Astrocyte of the cerebellum (primary cell): ENCODE results near the gene TANC1.

Experiments
- DNase-seq: peaks from one replicate; pipeline ENCODE4 v3.0.0-alpha.2; 2011; ENCODE audit warnings: low read depth
- H3K4me3 ChIP-seq: 2 replicates; pipeline ENCODE4 v1.5.1; 2011; ENCODE audit warnings: mild to moderate bottlenecking, low read depth, low read length, moderate library complexity
- in situ Hi-C: cut with HindIII; loops from 2 replicates; pipeline ENCODE4 v1.10.0; 2017; ENCODE audit warnings: low sequenced_read_pairs
- TF ChIP-seq, protein P1 (sequence below): IDR thresholded peaks from 2 replicates; pipeline ENCODE4 v1.5.1; 2012; ENCODE audit warnings: low read length, low read depth, moderate library complexity, mild to moderate bottlenecking; ENCODE audit errors: missing control alignments

The TANC1 gene

DNA sequence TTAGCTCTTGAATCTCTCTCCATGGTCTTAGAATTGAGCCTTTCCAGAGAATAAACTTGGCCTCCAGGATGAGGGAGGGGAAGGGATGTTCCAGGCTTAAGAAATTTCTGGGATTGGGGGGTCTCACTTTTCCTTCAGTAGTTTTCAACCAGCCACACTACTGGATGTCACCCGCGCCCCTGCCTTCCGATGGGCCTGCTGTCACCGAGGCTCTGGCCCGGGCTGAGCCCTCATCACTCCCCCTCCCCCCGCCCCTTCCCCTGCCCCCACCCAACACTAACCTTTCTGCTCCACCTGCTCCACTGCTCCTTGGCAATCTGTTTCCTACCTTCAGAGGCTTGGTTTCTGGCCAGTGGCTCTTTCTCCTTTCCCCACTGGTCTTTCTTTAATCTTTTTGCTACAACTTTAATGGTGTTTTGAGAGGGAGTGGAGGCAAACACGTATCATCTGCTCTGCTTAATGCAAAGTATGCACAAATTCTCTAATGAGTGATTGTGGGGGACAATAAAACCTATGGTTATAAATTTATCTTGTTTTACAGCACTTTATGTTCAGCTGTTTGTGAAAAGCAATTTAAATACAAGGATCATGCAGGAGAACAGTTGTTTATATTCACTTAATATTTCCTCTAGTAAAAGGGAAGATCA, 162.9 kb downstream of the TANC1 start:
- TF ChIP-seq, protein P1, sequence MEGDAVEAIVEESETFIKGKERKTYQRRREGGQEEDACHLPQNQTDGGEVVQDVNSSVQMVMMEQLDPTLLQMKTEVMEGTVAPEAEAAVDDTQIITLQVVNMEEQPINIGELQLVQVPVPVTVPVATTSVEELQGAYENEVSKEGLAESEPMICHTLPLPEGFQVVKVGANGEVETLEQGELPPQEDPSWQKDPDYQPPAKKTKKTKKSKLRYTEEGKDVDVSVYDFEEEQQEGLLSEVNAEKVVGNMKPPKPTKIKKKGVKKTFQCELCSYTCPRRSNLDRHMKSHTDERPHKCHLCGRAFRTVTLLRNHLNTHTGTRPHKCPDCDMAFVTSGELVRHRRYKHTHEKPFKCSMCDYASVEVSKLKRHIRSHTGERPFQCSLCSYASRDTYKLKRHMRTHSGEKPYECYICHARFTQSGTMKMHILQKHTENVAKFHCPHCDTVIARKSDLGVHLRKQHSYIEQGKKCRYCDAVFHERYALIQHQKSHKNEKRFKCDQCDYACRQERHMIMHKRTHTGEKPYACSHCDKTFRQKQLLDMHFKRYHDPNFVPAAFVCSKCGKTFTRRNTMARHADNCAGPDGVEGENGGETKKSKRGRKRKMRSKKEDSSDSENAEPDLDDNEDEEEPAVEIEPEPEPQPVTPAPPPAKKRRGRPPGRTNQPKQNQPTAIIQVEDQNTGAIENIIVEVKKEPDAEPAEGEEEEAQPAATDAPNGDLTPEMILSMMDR, result no peak
- no peak for DNase-seq
- no peak overlapping the region for H3K4me3 ChIP-seq
- in situ Hi-C loops, result no loop called here

DNA sequence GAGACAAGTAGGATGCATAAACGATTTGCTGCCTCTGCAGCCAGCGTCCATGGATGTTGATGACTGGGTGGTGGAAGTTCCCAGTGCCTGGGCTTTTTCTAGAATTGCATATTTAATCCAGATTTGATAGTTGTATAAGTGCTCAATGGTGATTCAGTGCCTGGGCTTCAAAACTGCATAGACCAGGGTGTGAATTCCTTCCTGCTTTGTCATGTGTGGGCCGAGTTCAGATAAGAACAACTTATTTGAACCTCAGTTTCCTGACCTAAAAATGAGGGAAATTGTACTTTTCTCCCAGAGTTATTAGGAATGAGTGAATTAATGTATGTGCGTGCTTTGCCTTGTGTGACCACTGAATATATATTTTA, 163.5 kb downstream of the TANC1 start:
- DNase-seq, result peak; percentile 73

DNA sequence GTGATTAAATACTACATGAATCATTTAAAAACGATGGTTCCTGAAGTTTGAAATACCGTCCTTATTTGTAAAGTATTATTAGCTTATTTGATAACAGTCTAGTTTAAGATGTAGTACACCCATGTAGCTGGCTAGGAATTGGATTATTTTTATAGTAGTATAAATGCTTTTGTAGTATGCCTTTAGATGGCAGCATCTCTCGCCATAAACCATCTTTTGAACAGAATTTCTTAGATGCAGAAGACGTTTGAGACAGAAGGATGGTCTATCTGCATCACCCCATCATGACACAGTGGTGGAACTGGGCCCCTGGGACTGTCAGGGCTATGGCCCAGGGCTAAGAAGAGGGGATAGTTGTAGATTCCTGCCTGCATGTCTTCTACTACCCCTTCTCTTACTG, 165.4 kb downstream of the TANC1 start:
- DNase-seq, result no peak
- in situ Hi-C loops, result no loop called here
- TF ChIP-seq, protein P1, result no peak
- no peak overlapping the region for H3K4me3 ChIP-seq

More for the DNA sequence above, 163.5 kb downstream of the TANC1 start:
- TF ChIP-seq, protein P1, result no peak
- no peak overlapping the region for H3K4me3 ChIP-seq
- in situ Hi-C loops, result no loop called here

DNA sequence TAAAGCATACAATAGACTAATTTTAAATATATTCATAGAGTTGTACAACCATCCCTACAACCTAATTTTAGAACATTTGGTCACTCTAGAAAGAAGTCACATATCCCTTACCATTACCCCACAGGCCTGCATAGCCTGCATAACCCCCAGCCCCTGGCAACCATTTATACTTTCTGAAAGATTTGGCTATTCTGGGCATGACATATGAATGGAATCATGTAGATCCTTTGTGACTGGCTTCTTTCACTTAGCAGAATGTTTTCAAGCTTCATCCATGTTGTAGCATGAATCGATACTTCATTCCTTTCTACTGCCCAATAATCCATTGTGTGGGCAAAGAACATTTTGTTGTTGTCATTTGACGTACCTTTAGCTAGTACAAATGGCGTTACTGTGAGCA, 166.5 kb downstream of the TANC1 start:
- in situ Hi-C loops, result no loop called here
- TF ChIP-seq, protein P1, result no peak
- DNase-seq, result no peak
- H3K4me3 ChIP-seq, result no peak overlapping the region

DNA sequence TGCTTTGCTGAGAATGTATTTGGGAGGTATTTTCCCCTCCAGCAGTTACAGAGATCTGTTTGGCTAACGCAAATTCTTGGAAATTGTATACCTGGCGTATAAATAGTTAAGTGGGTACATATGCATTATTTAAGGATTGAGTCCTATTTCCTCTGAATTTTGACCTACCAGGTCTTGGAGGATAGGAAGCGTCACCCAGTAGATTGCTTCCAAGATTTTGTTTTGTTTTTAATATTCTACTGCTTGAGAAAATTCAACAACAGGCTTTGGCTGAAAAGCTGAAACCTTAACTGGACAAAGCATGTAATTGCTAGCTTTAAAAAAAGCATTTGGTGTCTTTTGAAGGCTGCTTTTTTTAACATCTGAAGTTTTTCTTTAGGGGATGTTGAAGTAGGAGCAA, 168.0 kb downstream of the TANC1 start:
- in situ Hi-C loops, result no loop called here
- no peak overlapping the region for H3K4me3 ChIP-seq
- DNase-seq, result no peak
- TF ChIP-seq, protein P1, result no peak

DNA sequence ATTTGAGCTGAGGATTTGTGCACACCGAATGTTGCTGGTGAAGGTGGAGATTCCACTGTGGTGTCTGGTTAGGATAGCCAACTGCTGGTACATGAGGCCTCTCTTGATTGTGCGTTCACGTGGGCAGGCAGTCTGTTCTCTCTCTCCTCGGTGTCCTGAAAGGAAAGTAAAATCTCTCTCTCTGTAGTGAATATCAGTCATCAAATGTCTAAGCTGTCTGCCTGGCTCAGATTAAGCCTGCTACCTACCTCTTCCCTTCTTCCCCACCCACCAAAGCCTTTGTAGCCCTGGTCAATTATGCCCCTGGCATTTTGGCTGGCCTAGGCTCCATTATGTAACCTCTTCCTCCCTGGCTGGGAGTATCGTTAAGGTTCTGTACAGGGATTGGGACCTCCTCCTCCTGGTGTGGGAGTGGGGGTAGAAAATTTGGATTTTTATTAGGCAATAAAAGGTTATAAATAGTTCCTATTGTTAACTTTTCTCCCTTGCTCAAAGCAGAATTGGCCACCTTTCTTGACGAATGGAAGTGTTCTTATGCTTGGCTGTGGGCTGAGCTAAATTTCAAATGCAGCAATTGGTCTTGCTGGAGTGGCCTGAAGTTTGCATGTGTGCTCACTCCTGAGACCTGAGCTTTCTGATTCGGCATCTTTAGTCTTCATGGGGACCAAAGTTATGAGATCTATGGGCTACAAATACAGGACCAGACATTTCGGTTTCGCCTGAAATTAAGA, 169.2 kb downstream of the TANC1 start:
- no peak for DNase-seq
- H3K4me3 ChIP-seq, result no peak overlapping the region
- TF ChIP-seq, protein P1, result no peak
- in situ Hi-C loops, result no loop called here
